GM19351 (cell line): ENCODE data around the gene PZP.
"Not testable (repeated sequence)": the region's sequence is repeated elsewhere in the genome, so short reads cannot be mapped to it uniquely, and the experiment has no call there.

Source experiments
- ATAC-seq: cut with Tn5 transposase; IDR thresholded peaks from one replicate; pipeline ENCODE4 v1.9.1; 2021; ENCODE audit warnings: mild to moderate bottlenecking, moderate library complexity; ENCODE audit not compliant: unreplicated experiment

PZP gene

GRCh38 chr12:9198012-9198411 lies 10.2 kb downstream of the PZP start:
- no peak for ATAC-seq

GRCh38 chr12:9184276-9184675 lies 23.9 kb downstream of the PZP start:
- ATAC-seq: no peak

DNA sequence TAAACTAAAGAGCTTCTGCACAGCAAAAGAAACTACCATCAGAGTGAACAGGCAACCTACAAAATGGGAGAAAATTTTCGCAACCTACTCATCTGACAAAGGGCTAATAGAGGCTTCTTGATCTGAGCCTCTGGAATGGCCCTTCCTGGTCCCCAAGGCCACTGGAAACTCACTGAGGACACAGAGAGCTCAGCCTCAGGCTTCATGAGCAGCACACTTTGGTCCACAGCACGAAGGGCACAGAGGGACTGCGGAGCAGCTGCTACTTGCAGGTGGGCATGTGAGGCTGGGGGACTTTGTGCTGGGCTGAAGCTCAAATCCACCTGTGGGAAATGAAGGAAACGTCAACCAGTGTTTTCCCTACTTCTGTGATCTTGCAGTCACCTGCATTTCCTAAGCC lies 27.4 kb downstream of the PZP start:
- no peak for ATAC-seq

DNA sequence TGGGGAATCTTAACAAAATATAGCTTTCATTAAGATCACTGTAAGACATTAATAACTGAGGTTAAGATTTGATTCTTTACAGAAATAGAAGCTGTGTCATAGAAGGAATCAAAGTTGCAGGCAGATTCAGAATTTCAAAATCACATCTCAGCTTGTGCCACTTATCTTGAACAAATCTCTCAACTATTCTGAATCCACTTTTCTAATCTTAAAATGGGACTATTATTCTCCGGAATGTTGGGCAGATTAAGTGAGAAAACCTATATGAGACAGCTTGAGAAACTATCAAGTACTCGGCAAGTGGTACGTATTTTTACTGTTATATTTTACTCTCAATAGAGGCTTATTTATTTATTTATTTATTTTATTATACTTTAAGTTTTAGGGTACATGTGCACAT lies 28.4 kb downstream of the PZP start:
- ATAC-seq: no peak

GRCh38 chr12:9169979-9170634 lies 38.1 kb downstream of the PZP start:
- ATAC-seq: no peak

GRCh38 chr12:9167345-9167744 lies 40.9 kb downstream of the PZP start:
- not testable (repeated sequence) for ATAC-seq

- ATAC-seq: no peak
Observed at GRCh38 chr12:9163392-9163791, 44.8 kb downstream of the PZP start.

GRCh38 chr12:9156119-9156518 lies 52.1 kb downstream of the PZP start:
- ATAC-seq: no peak

- ATAC-seq: no peak
Observed at GRCh38 chr12:9149372-9149771, 58.8 kb downstream of the PZP start.

DNA sequence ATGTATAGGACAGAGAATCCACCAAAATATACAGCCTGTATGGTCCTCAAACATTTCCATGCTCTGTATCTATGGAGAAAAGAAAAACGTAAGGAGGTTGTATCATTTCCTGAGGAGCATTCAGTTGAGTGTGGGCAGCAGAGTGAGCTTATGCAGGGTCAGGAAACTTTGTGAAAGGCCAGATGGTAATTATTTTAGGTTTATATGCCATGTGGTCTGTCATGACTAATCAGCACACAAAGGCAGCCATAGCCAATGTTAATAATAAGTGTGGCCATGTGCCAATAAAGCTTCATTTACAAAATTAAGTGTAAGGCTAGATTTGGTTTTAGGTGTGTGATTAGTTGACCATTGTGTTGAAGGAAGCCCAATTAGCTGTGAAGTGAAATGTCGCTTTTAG lies 59.3 kb downstream of the PZP start:
- ATAC-seq: no peak

- no peak for ATAC-seq
Observed at GRCh38 chr12:9147461-9147860, 60.7 kb downstream of the PZP start.

- no peak for ATAC-seq
Observed at GRCh38 chr12:9144730-9145106, 63.5 kb downstream of the PZP start.

GRCh38 chr12:9143929-9144729 lies 64.1 kb downstream of the PZP start:
- ATAC-seq: no peak

DNA sequence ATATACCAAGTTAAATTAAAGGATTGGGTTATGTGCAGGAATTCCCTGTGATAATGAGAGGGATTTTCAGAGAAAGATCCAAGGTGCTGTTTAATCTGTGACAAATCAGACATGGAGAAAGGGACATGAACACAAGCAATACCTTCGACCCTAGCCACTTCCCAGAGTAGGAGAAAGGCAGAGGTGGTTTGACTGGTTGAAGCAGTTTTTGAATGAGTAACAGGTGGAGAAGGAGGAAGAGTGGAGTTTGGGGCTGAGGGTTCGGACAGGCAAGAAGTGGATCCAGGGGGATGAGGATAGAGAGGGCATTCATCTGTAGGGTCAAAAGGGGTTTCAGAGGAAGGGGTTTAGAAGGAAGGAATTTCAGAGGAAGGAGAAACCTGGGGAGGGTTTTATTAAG lies 65.1 kb downstream of the PZP start:
- ATAC-seq: no peak

DNA sequence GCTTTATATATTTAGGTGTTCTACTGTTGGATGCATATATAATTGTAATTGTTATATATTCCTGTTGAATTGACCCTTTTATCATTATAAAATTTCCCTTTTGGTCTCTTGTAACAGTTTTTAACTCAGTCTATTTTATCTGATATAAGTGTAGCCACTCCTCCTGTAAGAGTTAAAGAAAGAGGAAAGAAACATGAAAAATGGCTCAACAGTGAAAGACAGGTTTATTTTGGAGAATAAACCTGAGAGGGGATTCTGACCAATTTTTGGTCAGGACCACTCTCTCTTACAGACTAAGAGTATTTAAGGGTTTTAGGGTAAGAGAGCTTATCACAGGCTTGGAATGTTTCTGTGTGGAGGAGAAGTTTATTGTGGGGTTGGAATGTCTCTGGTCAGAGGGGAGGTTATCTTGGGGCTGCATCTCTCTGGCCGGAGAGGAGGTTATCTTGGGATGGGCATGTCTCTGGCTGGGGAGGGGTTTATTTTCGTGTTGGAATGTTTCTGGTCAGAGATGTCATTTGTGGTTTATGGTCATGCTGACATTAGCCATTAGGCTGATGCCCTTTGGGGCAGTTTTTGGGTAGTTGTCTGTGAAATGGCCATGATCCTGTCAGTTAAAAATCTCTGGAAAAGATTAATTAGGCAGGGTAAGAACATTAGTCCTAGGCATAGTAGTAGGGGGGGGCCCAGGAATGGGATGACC lies 68.5 kb downstream of the PZP start:
- not testable (repeated sequence) for ATAC-seq

DNA sequence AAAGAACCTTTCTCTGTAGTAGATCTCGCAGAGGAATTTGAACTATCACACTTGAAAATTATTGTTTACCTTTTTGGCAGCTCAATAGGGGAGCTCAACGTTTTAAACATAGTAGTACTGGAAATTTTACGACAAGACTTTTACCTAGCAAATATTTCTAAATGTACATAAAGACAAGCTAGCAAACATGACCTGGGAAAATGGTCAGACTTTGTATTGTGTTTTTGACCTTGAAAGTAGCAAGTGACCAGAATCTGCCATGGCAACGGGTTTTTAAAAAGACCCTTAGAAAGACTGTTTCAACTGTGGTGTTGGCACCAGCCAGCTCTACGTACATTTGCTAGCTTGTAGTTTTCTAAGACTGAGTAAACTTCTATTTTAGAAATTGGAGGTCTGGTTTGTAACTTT lies 72.3 kb downstream of the PZP start:
- no peak for ATAC-seq

- no peak for ATAC-seq
Observed at GRCh38 chr12:9134981-9135628, 73.1 kb downstream of the PZP start.

GRCh38 chr12:9133216-9133916 lies 74.8 kb downstream of the PZP start:
- no peak for ATAC-seq

DNA sequence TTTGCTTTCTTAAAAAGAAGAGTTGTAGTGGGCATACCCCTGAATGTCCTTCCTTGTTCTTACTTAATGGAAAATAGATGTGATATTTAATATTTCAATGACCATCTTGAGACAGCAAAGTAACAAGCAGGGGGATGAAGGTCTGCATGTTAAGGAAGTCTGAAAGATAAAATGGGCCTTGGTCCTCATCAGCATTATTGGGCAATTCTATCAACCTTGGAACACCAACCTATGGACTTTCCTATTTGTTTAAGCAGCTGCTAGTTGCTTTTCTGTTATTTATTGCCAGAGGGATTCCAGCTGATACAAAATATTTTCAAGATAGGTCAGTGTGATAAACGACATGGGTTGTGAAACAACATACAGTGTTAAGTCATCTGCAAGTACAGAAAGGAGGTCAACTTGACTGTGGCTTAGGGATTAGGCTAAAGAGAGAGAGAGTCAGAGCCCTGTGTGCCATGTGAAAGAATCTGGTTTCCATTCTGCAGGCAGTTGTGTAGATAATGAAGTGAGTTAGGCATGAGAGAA lies 76.1 kb downstream of the PZP start:
- ATAC-seq: no peak

- no peak for ATAC-seq
Observed at GRCh38 chr12:9130244-9130643, 78.0 kb downstream of the PZP start.
